ENCODE results near the gene MOGAT3. TPM values are rescaled to one million over a fixed set of nuclear protein-coding genes. Genes with fewer than 3 reads are reported as not detected.
A peak's percentile ranks its signal among the peaks of the same experiment; 100 is the strongest.

MOGAT3 gene
- total and polyA plus RNA-seq, 9 of the 15 experiments (the other 6 are each of a cell fraction or from before 2014, with no cell fraction given), result 0.07 to 0.17 (median 0.13) TPM; not detected in 6

GRCh38 chr7:101153969-101154692 is 46.7 kb downstream of the MOGAT3 start, which contains the start of gene AP1S1 (continued):
- TF ChIP-seq AFF1 (IDR thresholded peaks at IDR 0.05; ENCODE audit: low read depth in 1 of 2, partially characterized antibody in 2 of 2), result peak in 1 of 2 experiments; percentile 90
- TF ChIP-seq ZNF449 (CRISPR knock-in tag; IDR thresholded peaks at IDR 0.05), result no peak
- TF ChIP-seq ZBTB33 (CRISPR knock-in tag; IDR thresholded peaks at IDR 0.05), result peak; percentile 48; the same call in 1 of the 2 replicates
- TF ChIP-seq CBX1 (IDR thresholded peaks at IDR 0.05; ENCODE audit: low read depth), result 0 out of 2 replicates have a peak, but pooled peaks have one; percentile 54
- TF ChIP-seq TBL1XR1 (IDR thresholded peaks at IDR 0.05; ENCODE audit: low read length in 2 of 2), result 0 out of 4 replicates have a peak, but pooled peaks of 1 of the 2 experiments have one; percentile 30
- no peak for TF ChIP-seq CEBPG (CRISPR knock-in tag; IDR thresholded peaks at IDR 0.05)
- no peak for TF ChIP-seq CEBPG (tag; conservative IDR thresholded peaks at IDR 0.05 in 1 of 2, IDR thresholded peaks at IDR 0.05 in 1 of 2)
- TF ChIP-seq CHD2 (IDR thresholded peaks at IDR 0.05; ENCODE audit: low read depth, low read length), result 0 out of 2 replicates have a peak, but pooled peaks have one; percentile 24
- TF ChIP-seq MEIS2 (IDR thresholded peaks at IDR 0.05; ENCODE audit: partially characterized antibody), result peak; percentile 70
- no peak for TF ChIP-seq FOXM1 (IDR thresholded peaks at IDR 0.05; ENCODE audit: low read depth)
- TF ChIP-seq FOXM1 (CRISPR knock-in tag; IDR thresholded peaks at IDR 0.05; ENCODE audit: low read depth), result no peak
- peak; percentile 85; the same call in 1 of the 2 replicates for TF ChIP-seq HDAC2 (IDR thresholded peaks at IDR 0.05)
- no peak for TF ChIP-seq ARHGAP35 (IDR thresholded peaks at IDR 0.05; ENCODE audit: partially characterized antibody)
- peak; percentile 74 for TF ChIP-seq NR2C2 (CRISPR knock-in tag; IDR thresholded peaks at IDR 0.05)
- TF ChIP-seq NR2C2 (tag; IDR thresholded peaks at IDR 0.05), result no peak
- no peak for TF ChIP-seq ARID2 (IDR thresholded peaks at IDR 0.05)
- TF ChIP-seq EGR1 (conservative IDR thresholded peaks at IDR 0.05), result peak; percentile 62
- 0 out of 2 replicates have a peak, but pooled peaks have one; percentile 35 for TF ChIP-seq SUPT5H (IDR thresholded peaks at IDR 0.05)
- TF ChIP-seq PHF8 (IDR thresholded peaks at IDR 0.05; ENCODE audit: borderline replicate concordance, low read length), result peak; percentile 50; the same call in 1 of the 2 replicates
- peak; percentile 65 for TF ChIP-seq ZKSCAN1 (IDR thresholded peaks at IDR 0.05; ENCODE audit: low read depth, low read length)
- TF ChIP-seq MTA3 (IDR thresholded peaks at IDR 0.05; ENCODE audit: borderline replicate concordance), result peak; percentile 98; the same call in 1 of the 2 replicates

Measured in K562 (cell line).